ENCODE measurements around the gene RUNX3.

- TF ChIP-seq CTCF (conservative IDR thresholded peaks at IDR 0.05; ENCODE audit: low read depth, low read length) (no peak), EZH2 (IDR thresholded peaks at IDR 0.05; ENCODE audit: borderline replicate concordance, low read depth, low read length, poor library complexity, severe bottlenecking) (no peak)
Observed at GRCh38 chr1:24932725-24933294, 2.7 kb upstream of the RUNX3 start.
